ENCODE data around the gene ZNF333. TPM values are rescaled to one million over a fixed set of nuclear protein-coding genes. Genes with fewer than 3 reads are reported as not detected.

Gene ZNF333
- polyA plus RNA-seq, 2 of the 4 experiments (the other 2 are of a cell fraction): 3.5 to 5.7 TPM

GRCh38 chr19:14674764-14675163, 15.1 kb upstream of the ZNF333 start, which contains the start of gene ADGRE3 (continued):
- TF ChIP-seq POLR2A (IDR thresholded peaks at IDR 0.05; ENCODE audit: low read length): no peak
- no peak for TF ChIP-seq ZSCAN20 (CRISPR knock-in tag; IDR thresholded peaks at IDR 0.05)

- DNase-seq (ENCODE audit: low read depth in 1 of 2, low spot score in 1 of 2) (no peak), ATAC-seq (no peak), FAIRE-seq (no peak)
- Histone ChIP-seq H3K27ac (no peak overlapping the region), H3K4me1 (no peaks in the 10 kb centered on the region), H3K4me3 (no peak overlapping the region), H3K9me3 (no peaks in the 10 kb centered on the region), H3K4me2 (no peak overlapping the region)
- CTCF ChIA-PET: interaction anchor here (0.7 kb wide), 1 partner anchor 31 kb away, joined by 3 read pairs; no protein-coding TSS in a partner anchor
- 33% methylated on average over 10 of the region's 10 CpGs for WGBS (ENCODE audit: missing lambda C conversion rate)
- TF ChIP-seq CHD2 (IDR thresholded peaks at IDR 0.05; ENCODE audit: low read length, partially characterized antibody) (no peak), NPAS2 (CRISPR knock-in tag; IDR thresholded peaks at IDR 0.05; ENCODE audit: borderline replicate concordance) (no peak), RFX5 (IDR thresholded peaks at IDR 0.05) (no peak), CBX8 (IDR thresholded peaks at IDR 0.05) (no peak), ESRRA (IDR thresholded peaks at IDR 0.05; ENCODE audit: borderline replicate concordance, low read length) (no peak), JUN (IDR thresholded peaks at IDR 0.05) (no peak), USF2 (IDR thresholded peaks at IDR 0.05) (no peak), BCL3 (IDR thresholded peaks at IDR 0.05) (no peak), RARB (CRISPR knock-in tag; IDR thresholded peaks at IDR 0.05) (no peak), MAFK (IDR thresholded peaks at IDR 0.05; ENCODE audit: partially characterized antibody) (no peak), EHMT2 (IDR thresholded peaks at IDR 0.05; ENCODE audit: low read depth) (no peak), HEYL (CRISPR knock-in tag; IDR thresholded peaks at IDR 0.05) (no peak), ZFP36 (IDR thresholded peaks at IDR 0.05; ENCODE audit: borderline replicate concordance, partially characterized antibody) (no peak), NFE2L2 (conservative IDR thresholded peaks at IDR 0.05; ENCODE audit: low read length) (no peak), FOSB (CRISPR knock-in tag; IDR thresholded peaks at IDR 0.05) (no peak), EP300 (IDR thresholded peaks at IDR 0.05) (no peak), ELK1 (IDR thresholded peaks at IDR 0.05; ENCODE audit: low read depth, low read length) (no peak)
- POLR2A ChIA-PET: no interaction called here
These were observed 13.1 kb upstream of the ZNF333 start for GRCh38 chr19:14676762-14677161.

GRCh38 chr19:14677464-14677863, 12.4 kb upstream of the ZNF333 start:
- no peak for DNase-seq (ENCODE audit: low read depth in 1 of 2, low spot score in 1 of 2)
- Histone ChIP-seq H3K9me3 (no peaks in the 10 kb centered on the region), H3K27ac (no peak overlapping the region), H3K4me3 (no peak overlapping the region), H3K4me2 (no peak overlapping the region), H3K4me1 (no peaks in the 10 kb centered on the region)
- ChIA-PET CTCF (interaction anchor here (1.2 kb wide), 1 partner anchor 9 kb away, joined by 3 read pairs; no protein-coding TSS in a partner anchor), POLR2A (no interaction called here)
- ATAC-seq: no peak
- FAIRE-seq: no peak
- 54% methylated on average over 6 of the region's 6 CpGs for WGBS (ENCODE audit: missing lambda C conversion rate)
- no peak for TF ChIP-seq RFX5 (IDR thresholded peaks at IDR 0.05)
- TF ChIP-seq MYC (IDR thresholded peaks at IDR 0.05; ENCODE audit: borderline replicate concordance, low read length): no peak
- no peak for TF ChIP-seq HOXB13 (CRISPR knock-in tag; IDR thresholded peaks at IDR 0.05; ENCODE audit: low read depth)

GRCh38 chr19:14678199-14678598, 11.6 kb upstream of the ZNF333 start:
- H3K4me1 ChIP-seq: no peaks in the 10 kb centered on the region
- H3K4me2 ChIP-seq: no peak overlapping the region
- POLR2A ChIA-PET: no interaction called here
- H3K4me3 ChIP-seq: no peak overlapping the region
- DNase-seq (ENCODE audit: low read depth in 1 of 2, low spot score in 1 of 2) (no peak), ATAC-seq (no peak), FAIRE-seq (no peak)
- WGBS (ENCODE audit: missing lambda C conversion rate): 50% methylated on average over 9 of the region's 9 CpGs
- H3K9me3 ChIP-seq: no peaks in the 10 kb centered on the region
- TF ChIP-seq EHF (CRISPR knock-in tag; IDR thresholded peaks at IDR 0.05) (no peak), RAD21 (conservative IDR thresholded peaks at IDR 0.05 in 1 of 2, IDR thresholded peaks at IDR 0.05 in 1 of 2) (no peak)
- CTCF ChIA-PET: interaction anchor here (1.2 to 2.0 kb wide), 2 partner anchors 8 to 104 kb away, joined by 3 to 5 read pairs; no protein-coding TSS in a partner anchor
- no peak overlapping the region for H3K27ac ChIP-seq

Measured in A549 (cell line).